Body of pancreas (tissue), 4 donors: Measurements from ENCODE around the gene POLRMT.

Experiments used
- POLR2A ChIP-seq, 3 donors: fragments of 450-650 bp; IDR thresholded peaks; one replicate each; pipeline ENCODE4 v1.6.1; 2016; ENCODE audit warnings: antibody characterized with exemption in 3 of 3, mild to moderate bottlenecking in 2 of 3
- TF ChIP-seq, protein P1 (sequence below), 7 experiments: fragments of 450-650 bp in 4 of 7; fragments of 200-600 bp in 3 of 7; sonication (generic) in 3 of 7; IDR thresholded peaks; one replicate each; pipeline ENCODE4 v1.5.1; 2016 to 2019; ENCODE audit warnings: antibody characterized with exemption in 7 of 7

DNA sequence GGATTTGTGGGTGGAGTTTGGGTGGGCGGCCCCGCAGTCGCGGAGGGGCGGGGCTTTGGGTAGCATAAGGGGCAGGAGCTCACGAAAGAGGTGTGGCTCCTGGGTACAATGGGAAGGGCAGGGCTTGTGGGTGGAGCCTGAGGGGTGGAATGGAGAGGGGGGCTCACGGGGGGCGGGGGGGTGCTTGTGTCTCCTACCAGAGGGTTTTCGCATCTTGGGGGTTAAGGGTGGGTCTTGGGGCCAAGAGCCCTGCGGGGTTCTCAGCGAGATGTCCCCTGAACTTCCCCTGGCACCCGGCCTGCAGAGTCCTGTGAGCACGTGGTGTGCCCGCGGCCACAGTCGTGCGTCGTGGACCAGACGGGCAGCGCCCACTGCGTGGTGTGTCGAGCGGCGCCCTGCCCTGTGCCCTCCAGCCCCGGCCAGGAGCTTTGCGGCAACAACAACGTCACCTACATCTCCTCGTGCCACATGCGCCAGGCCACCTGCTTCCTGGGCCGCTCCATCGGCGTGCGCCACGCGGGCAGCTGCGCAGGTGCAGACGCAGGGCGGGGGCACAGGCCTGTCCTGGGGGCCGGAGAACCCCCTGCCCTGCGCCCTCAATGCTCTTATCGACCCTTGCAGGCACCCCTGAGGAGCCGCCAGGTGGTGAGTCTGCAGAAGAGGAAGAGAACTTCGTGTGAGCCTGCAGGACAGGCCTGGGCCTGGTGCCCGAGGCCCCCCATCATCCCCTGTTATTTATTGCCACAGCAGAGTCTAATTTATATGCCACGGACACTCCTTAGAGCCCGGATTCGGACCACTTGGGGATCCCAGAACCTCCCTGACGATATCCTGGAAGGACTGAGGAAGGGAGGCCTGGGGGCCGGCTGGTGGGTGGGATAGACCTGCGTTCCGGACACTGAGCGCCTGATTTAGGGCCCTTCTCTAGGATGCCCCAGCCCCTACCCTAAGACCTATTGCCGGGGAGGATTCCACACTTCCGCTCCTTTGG lies 48.0 kb upstream of the POLRMT start:
- no peak for TF ChIP-seq POLR2A (IDR thresholded peaks at IDR 0.05)
- TF ChIP-seq, protein P1, sequence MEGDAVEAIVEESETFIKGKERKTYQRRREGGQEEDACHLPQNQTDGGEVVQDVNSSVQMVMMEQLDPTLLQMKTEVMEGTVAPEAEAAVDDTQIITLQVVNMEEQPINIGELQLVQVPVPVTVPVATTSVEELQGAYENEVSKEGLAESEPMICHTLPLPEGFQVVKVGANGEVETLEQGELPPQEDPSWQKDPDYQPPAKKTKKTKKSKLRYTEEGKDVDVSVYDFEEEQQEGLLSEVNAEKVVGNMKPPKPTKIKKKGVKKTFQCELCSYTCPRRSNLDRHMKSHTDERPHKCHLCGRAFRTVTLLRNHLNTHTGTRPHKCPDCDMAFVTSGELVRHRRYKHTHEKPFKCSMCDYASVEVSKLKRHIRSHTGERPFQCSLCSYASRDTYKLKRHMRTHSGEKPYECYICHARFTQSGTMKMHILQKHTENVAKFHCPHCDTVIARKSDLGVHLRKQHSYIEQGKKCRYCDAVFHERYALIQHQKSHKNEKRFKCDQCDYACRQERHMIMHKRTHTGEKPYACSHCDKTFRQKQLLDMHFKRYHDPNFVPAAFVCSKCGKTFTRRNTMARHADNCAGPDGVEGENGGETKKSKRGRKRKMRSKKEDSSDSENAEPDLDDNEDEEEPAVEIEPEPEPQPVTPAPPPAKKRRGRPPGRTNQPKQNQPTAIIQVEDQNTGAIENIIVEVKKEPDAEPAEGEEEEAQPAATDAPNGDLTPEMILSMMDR (IDR thresholded peaks at IDR 0.05), result no peak
